ENCODE data around the gene SLC41A3.

DNA sequence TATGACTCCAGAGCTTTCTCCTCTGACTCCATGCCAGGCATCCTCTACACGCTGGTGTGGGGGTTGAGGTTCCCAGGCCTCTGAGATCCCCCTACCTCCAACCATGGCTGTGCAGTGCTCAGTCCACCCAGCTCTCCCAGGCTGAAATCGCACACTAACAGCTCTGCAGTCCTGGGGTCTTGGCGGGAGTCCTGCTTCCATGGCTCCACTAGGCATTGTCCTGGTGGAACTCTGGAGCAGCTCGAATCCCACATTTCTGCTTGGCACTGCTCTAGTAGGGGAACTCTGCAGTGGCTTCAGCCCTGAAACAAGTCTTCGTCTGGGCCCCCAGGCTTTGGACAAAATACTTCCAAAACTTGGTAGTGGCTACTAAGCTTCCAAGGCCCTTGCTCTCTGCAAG is 64.2 kb downstream of the SLC41A3 start:
- TF ChIP-seq EZH2phosphoT487 (IDR thresholded peaks at IDR 0.05; ENCODE audit: insufficient read depth, low read depth) (no peak), EZH2 (IDR thresholded peaks at IDR 0.05; ENCODE audit: insufficient read depth, poor library complexity, severe bottlenecking) (no peak)
